HepG2 (cell line): Measurements from ENCODE around the gene SLC23A2. TPM values are rescaled to one million over a fixed set of nuclear protein-coding genes. Genes with fewer than 3 reads are reported as not detected.

Experiments used
- ATAC-seq: fragments of 200-7000 bp; cut with Tn5 transposase; 3 replicates; pipeline ENCODE4 v1.9.1; 2020; ENCODE audit warnings: mild to moderate bottlenecking, moderate library complexity
- BruUV-seq: library from RNA; stranded (reverse); fragments of 400-500 nt; replicated peaks from 2 replicates; lab custom pipeline; 2021; lab: Mats Ljungman, UMichigan
- CTCF ChIA-PET: fragments of 300-600 bp; formaldehyde crosslinking; extraction: SDS; loops from one replicate; lab custom pipeline; 2021; ENCODE audit warnings: low total read pairs, inconsistent platforms, low intra/inter-chr PET ratio; lab: Yijun Ruan, JAX
- POLR2A ChIA-PET: fragments of 350-600 bp; sonication (Branson Sonifier 250); formaldehyde crosslinking; loops from one replicate; lab custom pipeline; 2020; ENCODE audit warnings: antibody characterized with exemption, inconsistent platforms; lab: Yijun Ruan, JAX
- DNase-seq: peaks from one replicate; pipeline ENCODE4 v3.0.0-alpha.2; 2015; ENCODE audit warnings: low spot score
- FAIRE-seq: peaks from 3 replicates; lab custom pipeline; 2011; peaks lifted over from hg19 to GRCh38; lab: Jason Lieb, UNC
- H2AFZ ChIP-seq: one replicate; pipeline ENCODE4 v1.6.1; 2011; ENCODE audit warnings: low read length, inconsistent platforms
- H3K27ac ChIP-seq: fragments of 300-600 bp; 3 replicates; pipeline ENCODE4 v1.8.0; 2011; ENCODE audit warnings: mixed run types, mild to moderate bottlenecking, mixed read lengths, low read length, inconsistent platforms; ENCODE audit not compliant: insufficient read depth; ENCODE audit errors: extremely low read length
- H3K27me3 ChIP-seq, 2 experiments: fragments of 200-600 bp in 1 of 2; 2 replicates in 1 of 2; 3 replicates in 1 of 2; pipeline versions ENCODE4 v1.6.0 to v1.8.0; 2011; ENCODE audit warnings: low read length in 2 of 2, mild to moderate bottlenecking in 2 of 2, moderate library complexity in 2 of 2, inconsistent platforms in 1 of 2; ENCODE audit not compliant: insufficient read depth in 2 of 2, control insufficient read depth in 1 of 2
- H3K36me3 ChIP-seq, 2 experiments: fragments of 200-600 bp in 1 of 2; replicated peaks in 1 of 2; 2 replicates in 1 of 2; 3 replicates in 1 of 2; pipeline versions ENCODE4 v1.5.1 to v1.8.0; 2011; ENCODE audit warnings: low read length in 2 of 2, inconsistent platforms in 1 of 2; ENCODE audit not compliant: insufficient read depth in 2 of 2, control insufficient read depth in 1 of 2
- H3K4me1 ChIP-seq: 2 replicates; pipeline ENCODE4 v1.5.1; 2012; ENCODE audit warnings: low read length, inconsistent platforms; ENCODE audit not compliant: insufficient read depth
- H3K4me2 ChIP-seq: 2 replicates; pipeline ENCODE4 v1.6.0; 2011; ENCODE audit warnings: low read depth, low read length, inconsistent platforms
- H3K4me3 ChIP-seq, 3 experiments: fragments of 200-600 bp in 1 of 3; sonication (generic), shearing (Covaris generic) in 1 of 3; replicated peaks in 1 of 3; 2 replicates each; pipeline ENCODE4 v1.5.1; 2011 to 2016; ENCODE audit warnings: low read length in 3 of 3, inconsistent platforms in 2 of 3, low read depth in 2 of 3, mild to moderate bottlenecking in 2 of 3, control low read depth in 1 of 3, mixed read lengths in 1 of 3; ENCODE audit not compliant: insufficient read depth in 1 of 3
- H3K79me2 ChIP-seq: one replicate; pipeline ENCODE4 v1.6.1; 2011; ENCODE audit warnings: low read length, inconsistent platforms; ENCODE audit not compliant: insufficient read depth
- H3K9ac ChIP-seq: 2 replicates; pipeline ENCODE4 v1.6.0; 2011; ENCODE audit warnings: mild to moderate bottlenecking, low read depth, low read length, inconsistent platforms; ENCODE audit not compliant: insufficient read depth
- H3K9me3 ChIP-seq: 2 replicates; pipeline ENCODE4 v1.5.1; 2012; ENCODE audit warnings: mild to moderate bottlenecking, low read length
- H4K20me1 ChIP-seq: 2 replicates; pipeline ENCODE4 v1.6.0; 2011; ENCODE audit warnings: inconsistent platforms, mild to moderate bottlenecking, low read length, moderate library complexity; ENCODE audit not compliant: insufficient read depth
- HOXA3 ChIP-seq: sonication (generic); formaldehyde crosslinking; IDR thresholded peaks from 2 replicates; pipeline ENCODE4 v1.5.0; 2020; ENCODE audit warnings: missing genetic modification reagents
- HOXA9 ChIP-seq: sonication (generic); formaldehyde crosslinking; IDR thresholded peaks from 2 replicates; pipeline ENCODE4 v1.8.1; 2022; ENCODE audit warnings: missing genetic modification reagents, mild to moderate bottlenecking, moderate library complexity, borderline replicate concordance
- NAIF1 ChIP-seq: sonication (generic); formaldehyde crosslinking; IDR thresholded peaks from 2 replicates; pipeline ENCODE4 v1.5.0; 2020; ENCODE audit warnings: mild to moderate bottlenecking, missing genetic modification reagents, borderline replicate concordance
- PTBP1 ChIP-seq: fragments of 200-400 bp; formaldehyde crosslinking; IDR thresholded peaks from 2 replicates; pipeline ENCODE4 v1.6.1; 2018; ENCODE audit warnings: low read length, low read depth; ENCODE audit not compliant: poor library complexity, severe bottlenecking
- ZNF180 ChIP-seq: sonication (generic); formaldehyde crosslinking; IDR thresholded peaks from 2 replicates; pipeline ENCODE4 v1.4.0; 2020; ENCODE audit warnings: low read depth, missing genetic modification reagents, borderline replicate concordance
- ZNF205 ChIP-seq: IDR thresholded peaks from 2 replicates; pipeline ENCODE4 v1.6.1; 2018; ENCODE audit warnings: missing biosample characterization, missing genetic modification reagents
- ZNF260 ChIP-seq: sonication (generic); formaldehyde crosslinking; IDR thresholded peaks from 2 replicates; pipeline ENCODE4 v1.4.0; 2020; ENCODE audit warnings: missing genetic modification reagents, low read depth, mild to moderate bottlenecking, borderline replicate concordance
- ZNF546 ChIP-seq: sonication (generic); formaldehyde crosslinking; conservative IDR thresholded peaks from 2 replicates; pipeline ENCODE4 v1.8.1; 2023; ENCODE audit warnings: mild to moderate bottlenecking, missing genetic modification reagents
- WGBS: methylation state at CpG from one replicate; pipeline ENCODE4 v1.1.6; 2017; ENCODE audit warnings: low lambda C conversion rate; 5-methylcytosine and 5-hydroxymethylcytosine counted together
- in situ Hi-C: cut with HindIII; loops from 2 replicates; pipeline ENCODE4 v1.10.0; 2017; ENCODE audit warnings: low pct_unique_long_range_greater_than_20kb; ENCODE audit not compliant: extremely low pct_ligation_motif_present
- intact Hi-C: fragments of 100-400 bp; cut with micrococcal nuclease; formaldehyde crosslinking; loops from one replicate; pipeline ENCODE4 v1.10.0; 2022; ENCODE audit not compliant: unreplicated experiment
- polyA plus RNA-seq, 8 experiments: library from polyadenylated mRNA; depleted of rRNA in 3 of 8; stranded (reverse) in 7 of 8; unstranded in 1 of 8; fragments of >200 nt; fragmentation: Illumina TruSeq in 4 of 8; extraction: Trizol in 4 of 8; gene quantifications; 2 replicates each; pipeline versions ENCODE4 v1.2.1 to v1.2.3, GENCODE V29; 2011 to 2016; ENCODE audit warnings: low read depth in 4 of 8, missing spikeins in 1 of 8, mixed read lengths in 1 of 8; ENCODE audit not compliant: insufficient read depth in 1 of 8
- total RNA-seq, 5 experiments: library from RNA; depleted of rRNA; stranded (reverse); fragments of >200 nt; fragmentation: Illumina TruSeq; extraction: Trizol; gene quantifications; 2 replicates each; pipeline ENCODE4 v1.2.3, GENCODE V29; 2016; ENCODE audit warnings: low read depth in 1 of 5
- TF ChIP-seq, protein P1 (sequence below): sonication (generic); formaldehyde crosslinking; IDR thresholded peaks from 2 replicates; pipeline ENCODE4 v1.5.1; 2020; ENCODE audit warnings: mild to moderate bottlenecking, missing genetic modification reagents
- TF ChIP-seq, protein P2 (sequence below): sonication (generic); formaldehyde crosslinking; IDR thresholded peaks from 2 replicates; pipeline ENCODE4 v1.4.0; 2020; ENCODE audit warnings: mild to moderate bottlenecking, missing genetic modification reagents
- TF ChIP-seq, protein P3 (sequence below): sonication (generic); formaldehyde crosslinking; conservative IDR thresholded peaks from 2 replicates; pipeline ENCODE4 v1.4.0; 2020; ENCODE audit warnings: missing genetic modification reagents

The SLC23A2 gene
- total and polyA plus RNA-seq, 2 of the 13 experiments (the other 11 are each of a cell fraction or from before 2014, with no cell fraction given), result 42.2 to 51.2 TPM

DNA sequence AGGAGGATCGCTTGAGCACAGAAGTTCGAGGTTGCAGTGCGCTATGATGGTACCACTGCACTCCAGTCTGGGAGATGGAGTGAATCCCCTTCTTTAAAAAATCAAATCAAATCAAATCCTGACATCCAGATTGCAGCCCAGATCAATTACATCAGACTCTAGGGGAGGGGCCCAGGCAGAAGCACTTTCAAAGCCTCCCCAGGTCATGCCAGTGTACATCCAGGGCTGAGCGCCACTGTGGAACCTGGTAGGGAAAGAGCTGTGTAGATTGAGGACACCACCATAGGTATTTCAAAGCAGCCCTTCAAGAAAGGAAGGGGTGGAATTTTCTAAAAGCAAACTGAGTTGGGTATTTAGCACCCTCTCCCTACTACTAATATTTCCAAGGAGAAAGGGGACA, 190.1 kb downstream of the SLC23A2 start:
- intact Hi-C loops (no loop called here), in situ Hi-C loops (no loop called here)
- POLR2A ChIA-PET, result no interaction called here
- BruUV-seq, result no TSS peak
- CTCF ChIA-PET, result no interaction called here
- Histone ChIP-seq H3K27me3 (peaks cover 16 to 82% of the 10 kb centered on the region in 2 experiments; a peak in 4 of 5 replicates), H3K9me3 (no peaks in the 10 kb centered on the region), H2AFZ (no peak overlapping the region), H3K79me2 (no peaks in the 10 kb centered on the region), H3K4me3 (no peak overlapping the region), H3K4me2 (no peak overlapping the region), H3K36me3 (no peaks in the 10 kb centered on the region), H3K27ac (no peak overlapping the region), H3K9ac (no peak overlapping the region), H3K4me1 (no peaks in the 10 kb centered on the region), H4K20me1 (no peaks in the 10 kb centered on the region)
- ATAC-seq (no peak), FAIRE-seq (no peak), DNase-seq (no peak)
- WGBS, result 42% methylated on average over 4 of the region's 4 CpGs
- TF ChIP-seq, protein P1, sequence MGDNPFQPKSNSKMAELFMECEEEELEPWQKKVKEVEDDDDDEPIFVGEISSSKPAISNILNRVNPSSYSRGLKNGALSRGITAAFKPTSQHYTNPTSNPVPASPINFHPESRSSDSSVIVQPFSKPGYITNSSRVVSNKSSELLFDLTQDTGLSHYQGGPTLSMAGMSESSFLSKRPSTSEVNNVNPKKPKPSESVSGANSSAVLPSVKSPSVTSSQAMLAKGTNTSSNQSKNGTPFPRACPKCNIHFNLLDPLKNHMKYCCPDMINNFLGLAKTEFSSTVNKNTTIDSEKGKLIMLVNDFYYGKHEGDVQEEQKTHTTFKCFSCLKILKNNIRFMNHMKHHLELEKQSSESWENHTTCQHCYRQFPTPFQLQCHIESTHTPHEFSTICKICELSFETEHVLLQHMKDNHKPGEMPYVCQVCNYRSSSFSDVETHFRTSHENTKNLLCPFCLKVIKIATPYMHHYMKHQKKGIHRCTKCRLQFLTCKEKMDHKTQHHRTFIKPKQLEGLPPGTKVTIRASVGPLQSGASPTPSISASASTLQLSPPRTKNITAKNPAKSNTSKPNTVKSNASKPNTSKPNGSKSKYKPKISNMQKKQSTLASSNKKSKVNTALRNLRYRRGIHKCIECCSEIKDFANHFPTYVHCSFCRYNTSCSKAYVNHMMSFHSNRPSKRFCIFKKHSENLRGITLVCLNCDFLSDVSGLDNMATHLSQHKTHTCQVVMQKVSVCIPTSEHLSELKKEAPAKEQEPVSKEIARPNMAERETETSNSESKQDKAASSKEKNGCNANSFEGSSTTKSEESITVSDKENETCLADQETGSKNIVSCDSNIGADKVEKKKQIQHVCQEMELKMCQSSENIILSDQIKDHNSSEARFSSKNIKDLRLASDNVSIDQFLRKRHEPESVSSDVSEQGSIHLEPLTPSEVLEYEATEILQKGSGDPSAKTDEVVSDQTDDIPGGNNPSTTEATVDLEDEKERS (CRISPR knock-in tag), result no peak
- no peak for TF ChIP-seq ZNF546 (CRISPR knock-in tag)
- TF ChIP-seq ZNF205 (CRISPR knock-in tag), result no peak
- TF ChIP-seq PTBP1, result no peak
- no peak for TF ChIP-seq ZNF260 (CRISPR knock-in tag)
- TF ChIP-seq HOXA9, result no peak
- no peak for TF ChIP-seq NAIF1 (CRISPR knock-in tag)
- no peak for TF ChIP-seq HOXA3 (CRISPR knock-in tag)
- TF ChIP-seq, protein P2, sequence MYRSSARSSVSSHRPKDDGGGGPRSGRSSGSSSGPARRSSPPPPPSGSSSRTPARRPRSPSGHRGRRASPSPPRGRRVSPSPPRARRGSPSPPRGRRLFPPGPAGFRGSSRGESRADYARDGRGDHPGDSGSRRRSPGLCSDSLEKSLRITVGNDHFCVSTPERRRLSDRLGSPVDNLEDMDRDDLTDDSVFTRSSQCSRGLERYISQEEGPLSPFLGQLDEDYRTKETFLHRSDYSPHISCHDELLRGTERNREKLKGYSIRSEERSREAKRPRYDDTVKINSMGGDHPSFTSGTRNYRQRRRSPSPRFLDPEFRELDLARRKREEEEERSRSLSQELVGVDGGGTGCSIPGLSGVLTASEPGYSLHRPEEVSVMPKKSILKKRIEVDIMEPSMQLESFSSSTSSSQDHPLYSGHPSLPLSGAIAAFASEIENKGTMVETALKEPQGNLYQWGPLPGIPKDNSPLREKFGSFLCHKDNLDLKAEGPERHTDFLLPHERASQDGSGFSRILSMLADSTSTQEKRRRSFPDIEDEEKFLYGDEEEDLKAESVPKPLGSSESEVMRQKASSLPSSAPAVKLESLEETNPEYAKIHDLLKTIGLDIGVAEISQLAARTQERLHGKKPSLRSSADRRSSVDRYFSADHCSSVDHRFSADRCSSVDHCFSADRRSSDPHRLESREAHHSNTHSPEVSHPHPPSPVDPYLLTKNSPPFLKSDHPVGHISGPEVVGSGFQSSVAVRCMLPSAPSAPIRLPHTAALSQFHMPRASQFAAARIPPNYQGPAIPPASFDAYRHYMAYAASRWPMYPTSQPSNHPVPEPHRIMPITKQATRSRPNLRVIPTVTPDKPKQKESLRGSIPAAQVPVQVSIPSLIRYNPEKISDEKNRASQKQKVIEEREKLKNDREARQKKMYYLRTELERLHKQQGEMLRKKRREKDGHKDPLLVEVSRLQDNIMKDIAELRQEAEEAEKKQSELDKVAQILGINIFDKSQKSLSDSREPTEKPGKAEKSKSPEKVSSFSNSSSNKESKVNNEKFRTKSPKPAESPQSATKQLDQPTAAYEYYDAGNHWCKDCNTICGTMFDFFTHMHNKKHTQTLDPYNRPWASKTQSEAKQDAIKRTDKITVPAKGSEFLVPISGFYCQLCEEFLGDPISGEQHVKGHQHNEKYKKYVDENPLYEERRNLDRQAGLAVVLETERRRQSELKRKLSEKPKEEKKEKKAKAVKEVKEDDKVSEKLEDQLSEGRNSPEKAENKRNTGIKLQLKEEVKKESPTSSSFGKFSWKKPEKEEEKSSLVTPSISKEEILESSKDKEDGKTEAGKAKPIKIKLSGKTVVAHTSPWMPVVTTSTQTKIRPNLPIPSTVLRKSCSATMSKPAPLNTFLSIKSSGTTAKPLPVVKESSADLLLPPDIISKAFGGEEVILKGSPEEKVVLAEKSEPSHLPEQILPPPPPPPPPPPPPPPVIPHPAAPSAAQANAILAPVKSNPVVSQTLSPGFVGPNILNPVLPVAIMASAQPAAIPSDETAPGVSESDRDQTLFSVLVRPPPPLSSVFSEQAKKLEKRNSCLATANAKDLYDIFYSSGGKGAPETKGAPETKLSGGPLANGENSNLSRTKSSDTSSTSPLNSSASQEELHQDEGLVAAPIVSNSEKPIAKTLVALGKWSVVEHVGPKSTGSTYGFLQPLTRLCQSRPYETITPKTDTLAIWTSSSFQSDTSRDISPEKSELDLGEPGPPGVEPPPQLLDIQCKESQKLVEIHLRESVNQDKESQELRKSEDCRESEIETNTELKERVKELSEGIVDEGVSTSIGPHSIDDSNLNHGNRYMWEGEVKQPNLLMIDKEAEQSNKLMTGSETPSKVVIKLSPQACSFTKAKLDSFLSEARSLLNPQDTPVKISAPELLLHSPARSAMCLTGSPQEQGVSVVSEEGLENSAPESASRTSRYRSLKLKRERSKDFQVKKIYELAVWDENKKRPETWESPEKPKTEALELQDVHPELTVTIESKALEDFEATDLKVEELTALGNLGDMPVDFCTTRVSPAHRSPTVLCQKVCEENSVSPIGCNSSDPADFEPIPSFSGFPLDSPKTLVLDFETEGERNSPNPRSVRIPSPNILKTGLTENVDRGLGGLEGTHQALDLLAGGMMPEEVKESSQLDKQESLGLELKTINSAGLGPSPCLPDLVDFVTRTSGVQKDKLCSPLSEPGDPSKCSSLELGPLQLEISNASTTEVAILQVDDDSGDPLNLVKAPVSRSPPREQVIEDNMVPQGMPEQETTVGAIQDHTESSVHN (CRISPR knock-in tag), result no peak
- TF ChIP-seq ZNF180 (CRISPR knock-in tag), result no peak
- TF ChIP-seq, protein P3, sequence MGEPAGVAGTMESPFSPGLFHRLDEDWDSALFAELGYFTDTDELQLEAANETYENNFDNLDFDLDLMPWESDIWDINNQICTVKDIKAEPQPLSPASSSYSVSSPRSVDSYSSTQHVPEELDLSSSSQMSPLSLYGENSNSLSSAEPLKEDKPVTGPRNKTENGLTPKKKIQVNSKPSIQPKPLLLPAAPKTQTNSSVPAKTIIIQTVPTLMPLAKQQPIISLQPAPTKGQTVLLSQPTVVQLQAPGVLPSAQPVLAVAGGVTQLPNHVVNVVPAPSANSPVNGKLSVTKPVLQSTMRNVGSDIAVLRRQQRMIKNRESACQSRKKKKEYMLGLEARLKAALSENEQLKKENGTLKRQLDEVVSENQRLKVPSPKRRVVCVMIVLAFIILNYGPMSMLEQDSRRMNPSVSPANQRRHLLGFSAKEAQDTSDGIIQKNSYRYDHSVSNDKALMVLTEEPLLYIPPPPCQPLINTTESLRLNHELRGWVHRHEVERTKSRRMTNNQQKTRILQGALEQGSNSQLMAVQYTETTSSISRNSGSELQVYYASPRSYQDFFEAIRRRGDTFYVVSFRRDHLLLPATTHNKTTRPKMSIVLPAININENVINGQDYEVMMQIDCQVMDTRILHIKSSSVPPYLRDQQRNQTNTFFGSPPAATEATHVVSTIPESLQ (CRISPR knock-in tag), result no peak
